Measurements from ENCODE around the gene TMPRSS3. TPM values are rescaled to one million over a fixed set of nuclear protein-coding genes. Genes with fewer than 3 reads are reported as not detected.

TMPRSS3 gene
- polyA plus RNA-seq, 2 of the 4 experiments (the other 2 are of a cell fraction) = 0.10 to 0.12 TPM

GRCh38 chr21:42377951-42378340 is 17.9 kb downstream of the TMPRSS3 start:
- WGBS (ENCODE audit: missing lambda C conversion rate) = 17% methylated on average over 2 of the region's 5 CpGs
- ChIA-PET POLR2A (no interaction called here), CTCF (interaction anchor here (0.8 to 1.5 kb wide), 3 partner anchors 8 to 232 kb away, joined by 3 read pairs; no protein-coding TSS in a partner anchor)
- ATAC-seq (no peak), DNase-seq (ENCODE audit: low read depth in 1 of 2, low spot score in 1 of 2) (no peak), FAIRE-seq (no peak)
- no peak overlapping the region for H3K4me2 ChIP-seq
- H3K9me3 ChIP-seq = peaks cover 9% of the 10 kb centered on the region; the same call in 2 of the 3 replicates
- H3K4me1 ChIP-seq = no peaks in the 10 kb centered on the region; the same call in 2 of the 3 replicates
- H3K4me3 ChIP-seq = no peak overlapping the region
- H3K27ac ChIP-seq = no peak overlapping the region
- no peak for TF ChIP-seq PHF8 (IDR thresholded peaks at IDR 0.05; ENCODE audit: borderline replicate concordance, low read depth)
- no peak for TF ChIP-seq CHD2 (IDR thresholded peaks at IDR 0.05; ENCODE audit: low read length, partially characterized antibody)
- TF ChIP-seq MAX (IDR thresholded peaks at IDR 0.05) = no peak
- no peak for TF ChIP-seq FOSL2 (IDR thresholded peaks at IDR 0.05)
- TF ChIP-seq FOSL2 (CRISPR knock-in tag; IDR thresholded peaks at IDR 0.05) = no peak
- TF ChIP-seq EHF (CRISPR knock-in tag; IDR thresholded peaks at IDR 0.05) = no peak
- TF ChIP-seq CBX2 (IDR thresholded peaks at IDR 0.05; ENCODE audit: borderline replicate concordance, low read depth) = no peak
- no peak for TF ChIP-seq HOXB13 (CRISPR knock-in tag; IDR thresholded peaks at IDR 0.05; ENCODE audit: low read depth)
- TF ChIP-seq BCL3 (IDR thresholded peaks at IDR 0.05) = no peak
- no peak for TF ChIP-seq TFCP2L1 (CRISPR knock-in tag; IDR thresholded peaks at IDR 0.05)
- TF ChIP-seq BHLHE40 (IDR thresholded peaks at IDR 0.05; ENCODE audit: low read depth, low read length) = no peak
- no peak for TF ChIP-seq TP53 (CRISPR knock-in tag; IDR thresholded peaks at IDR 0.05)
- TF ChIP-seq NFE2L2 (conservative IDR thresholded peaks at IDR 0.05; ENCODE audit: low read length) = no peak
- no peak for TF ChIP-seq CEBPB (IDR thresholded peaks at IDR 0.05)
- TF ChIP-seq POLR2AphosphoS2 (conservative IDR thresholded peaks at IDR 0.05; ENCODE audit: low read length) = no peak

GRCh38 chr21:42377211-42377950 is 18.5 kb downstream of the TMPRSS3 start:
- no peak for FAIRE-seq
- no peak for ATAC-seq
- H3K4me1 ChIP-seq = no peaks in the 10 kb centered on the region; the same call in 2 of the 3 replicates
- H3K27ac ChIP-seq = no peak overlapping the region
- no peak overlapping the region for H3K4me3 ChIP-seq
- H3K9me3 ChIP-seq = peaks cover 9% of the 10 kb centered on the region; the same call in 2 of the 3 replicates
- CTCF ChIA-PET = interaction anchor here (1.0 to 1.5 kb wide), 2 partner anchors 68 to 232 kb away, joined by 3 read pairs; no protein-coding TSS in a partner anchor
- DNase-seq (ENCODE audit: low read depth in 1 of 2, low spot score in 1 of 2) = no peak
- TF ChIP-seq HMGXB4 (CRISPR knock-in tag; IDR thresholded peaks at IDR 0.05; ENCODE audit: borderline replicate concordance) = no peak
- TF ChIP-seq MAX (IDR thresholded peaks at IDR 0.05) = no peak
- TF ChIP-seq BHLHE40 (IDR thresholded peaks at IDR 0.05; ENCODE audit: low read depth, low read length) = no peak
- no peak for TF ChIP-seq REST (IDR thresholded peaks at IDR 0.05)
- TF ChIP-seq RAD21 (conservative IDR thresholded peaks at IDR 0.05 in 1 of 2, IDR thresholded peaks at IDR 0.05 in 1 of 2) = no peak
- no peak for TF ChIP-seq PBX3 (IDR thresholded peaks at IDR 0.05)
- TF ChIP-seq HES2 (IDR thresholded peaks at IDR 0.05) = no peak
- POLR2A ChIA-PET = no interaction called here
- no peak overlapping the region for H3K4me2 ChIP-seq
- whole genome bisulfite sequencing (ENCODE audit: missing lambda C conversion rate) = 81% methylated on average over 22 of the region's 24 CpGs
